H9 (cell line): Measurements from ENCODE around the gene CTCFL. TPM values are rescaled to one million over a fixed set of nuclear protein-coding genes. Genes with fewer than 3 reads are reported as not detected.

Experiments
- DNase-seq: peaks from one replicate; pipeline ENCODE4 v3.0.0-alpha.2; 2017
- H2AFZ ChIP-seq: one replicate; pipeline ENCODE4 v1.6.1; 2013; ENCODE audit warnings: mild to moderate bottlenecking, low read length, control low read depth, moderate library complexity
- H2AK5ac ChIP-seq: 2 replicates; pipeline ENCODE4 v1.6.1; 2013; ENCODE audit warnings: low read length, control low read depth, mixed read lengths; ENCODE audit not compliant: insufficient read length
- H2BK120ac ChIP-seq: one replicate; pipeline ENCODE4 v1.6.1; 2013; ENCODE audit warnings: low read depth, mild to moderate bottlenecking, low read length, control low read depth, inconsistent platforms; ENCODE audit not compliant: poor library complexity, severe bottlenecking
- H2BK12ac ChIP-seq: 2 replicates; pipeline ENCODE4 v1.6.1; 2013; ENCODE audit warnings: low read length, control low read depth, mixed read lengths, low read depth; ENCODE audit not compliant: insufficient read length
- H2BK15ac ChIP-seq: 2 replicates; pipeline ENCODE4 v1.6.1; 2013; ENCODE audit warnings: low read depth, low read length, control low read depth
- H2BK20ac ChIP-seq: one replicate; pipeline ENCODE4 v1.6.1; 2013; ENCODE audit warnings: low read depth, mild to moderate bottlenecking, low read length, control low read depth, inconsistent platforms; ENCODE audit not compliant: poor library complexity, severe bottlenecking
- H2BK5ac ChIP-seq: 2 replicates; pipeline ENCODE4 v1.6.1; 2013; ENCODE audit warnings: low read length, control low read depth, mixed read lengths; ENCODE audit not compliant: insufficient read length
- H3K14ac ChIP-seq: 2 replicates; pipeline ENCODE4 v1.6.1; 2013; ENCODE audit warnings: low read length, control low read depth; ENCODE audit not compliant: insufficient read depth
- H3K18ac ChIP-seq: 2 replicates; pipeline ENCODE4 v1.6.1; 2013; ENCODE audit warnings: low read depth, mild to moderate bottlenecking, mixed read lengths, low read length, control low read depth; ENCODE audit not compliant: insufficient read length
- H3K23ac ChIP-seq: 2 replicates; pipeline ENCODE4 v1.6.1; 2013; ENCODE audit warnings: low read length, control low read depth, mixed read lengths, low read depth; ENCODE audit not compliant: insufficient read length
- H3K23me2 ChIP-seq: 2 replicates; pipeline ENCODE4 v1.6.1; 2013; ENCODE audit warnings: low read depth, mild to moderate bottlenecking, mixed read lengths, low read length, control low read depth; ENCODE audit not compliant: insufficient read length, poor library complexity, severe bottlenecking
- H3K27ac ChIP-seq: 2 replicates; pipeline ENCODE4 v1.5.1; 2013; ENCODE audit warnings: low read length, control low read depth, mixed read lengths, low read depth; ENCODE audit not compliant: insufficient read length
- H3K27me3 ChIP-seq: 2 replicates; pipeline ENCODE4 v1.6.1; 2013; ENCODE audit warnings: low read length, control low read depth, inconsistent platforms; ENCODE audit not compliant: insufficient read depth
- H3K4ac ChIP-seq: 2 replicates; pipeline ENCODE4 v1.6.1; 2013; ENCODE audit warnings: low read depth, mild to moderate bottlenecking, control low read depth, inconsistent platforms, low read length, moderate library complexity
- H3K4me1 ChIP-seq: 2 replicates; pipeline ENCODE4 v1.6.1; 2013; ENCODE audit warnings: low read length, control low read depth, inconsistent platforms; ENCODE audit not compliant: insufficient read depth
- H3K4me2 ChIP-seq: 2 replicates; pipeline ENCODE4 v1.6.1; 2013; ENCODE audit warnings: low read length, control low read depth, mixed read lengths; ENCODE audit not compliant: insufficient read length, insufficient read depth
- H3K56ac ChIP-seq: 2 replicates; pipeline ENCODE4 v1.6.1; 2013; ENCODE audit warnings: low read depth, mild to moderate bottlenecking, mixed read lengths, low read length, control low read depth; ENCODE audit not compliant: insufficient read length
- H3K79me1 ChIP-seq: 2 replicates; pipeline ENCODE4 v1.6.1; 2013; ENCODE audit warnings: low read depth, mild to moderate bottlenecking, moderate library complexity, low read length, control low read depth, inconsistent platforms; ENCODE audit not compliant: insufficient read depth, poor library complexity, severe bottlenecking
- H3K79me2 ChIP-seq: 2 replicates; pipeline ENCODE4 v1.6.1; 2013; ENCODE audit warnings: low read length, control low read depth, inconsistent platforms; ENCODE audit not compliant: insufficient read depth
- H3K9ac ChIP-seq: 2 replicates; pipeline ENCODE4 v1.6.1; 2013; ENCODE audit warnings: low read length, control low read depth, mixed read lengths; ENCODE audit not compliant: insufficient read length; ENCODE audit errors: extremely low read depth
- H3K9me3 ChIP-seq: one replicate; pipeline ENCODE4 v1.6.1; 2013; ENCODE audit warnings: low read depth, low read length, inconsistent platforms; ENCODE audit not compliant: control insufficient read depth
- H3T11ph ChIP-seq: one replicate; pipeline ENCODE4 v1.6.1; 2013; ENCODE audit warnings: mild to moderate bottlenecking, low read length, control low read depth, inconsistent platforms
- H4K20me1 ChIP-seq: one replicate; pipeline ENCODE4 v1.6.1; 2013; ENCODE audit not compliant: control insufficient read depth, insufficient read length, insufficient read depth
- H4K5ac ChIP-seq: 2 replicates; pipeline ENCODE4 v1.6.1; 2013; ENCODE audit warnings: low read depth, mild to moderate bottlenecking, mixed read lengths, low read length, control low read depth; ENCODE audit not compliant: insufficient read length
- H4K8ac ChIP-seq: replicated peaks from 2 replicates; pipeline ENCODE4 v1.6.1; 2013; ENCODE audit warnings: low read length, control low read depth, mixed read lengths, low read depth; ENCODE audit not compliant: insufficient read length
- H4K91ac ChIP-seq: 2 replicates; pipeline ENCODE4 v1.6.1; 2013; ENCODE audit warnings: low read depth, mild to moderate bottlenecking, moderate library complexity, mixed read lengths, low read length, control low read depth; ENCODE audit not compliant: insufficient read length
- H3K27ac Mint-ChIP-seq, 3 experiments: 2 replicates in 2 of 3; 3 replicates in 1 of 3; pipeline ENCODE4 v1.8.0; 2020 to 2021; ENCODE audit warnings: mixed read lengths in 3 of 3, mild to moderate bottlenecking in 1 of 3, moderate library complexity in 1 of 3
- H3K27me3 Mint-ChIP-seq: 2 replicates; pipeline ENCODE4 v1.8.0; 2021; ENCODE audit warnings: low read depth, mild to moderate bottlenecking, moderate library complexity, mixed read lengths
- H3K36me3 Mint-ChIP-seq, 3 experiments: 2 replicates in 2 of 3; 3 replicates in 1 of 3; pipeline ENCODE4 v1.8.0; 2020 to 2021; ENCODE audit warnings: low read depth in 3 of 3, mixed read lengths in 3 of 3; ENCODE audit not compliant: insufficient read depth in 1 of 3
- H3K4me1 Mint-ChIP-seq, 2 experiments: 2 replicates each; pipeline ENCODE4 v1.8.0; 2020; ENCODE audit warnings: mixed read lengths in 2 of 2
- H3K4me3 Mint-ChIP-seq, 2 experiments: 2 replicates in 1 of 2; 3 replicates in 1 of 2; pipeline ENCODE4 v1.8.0; 2020 to 2021; ENCODE audit warnings: mild to moderate bottlenecking in 2 of 2, mixed read lengths in 2 of 2, moderate library complexity in 1 of 2
- H3K9me3 Mint-ChIP-seq, 2 experiments: 2 replicates in 1 of 2; 3 replicates in 1 of 2; pipeline ENCODE4 v1.8.0; 2020; ENCODE audit warnings: mild to moderate bottlenecking in 2 of 2, mixed read lengths in 2 of 2, moderate library complexity in 1 of 2
- WGBS: extraction: QIAGEN DNeasy Blood & Tissue Kit; methylation state at CpG from one replicate; pipeline ENCODE4 v1.1.7; 2013; ENCODE audit warnings: missing lambda C conversion rate, low lambda C conversion rate, mixed read lengths; ENCODE audit not compliant: insufficient read length; ENCODE audit errors: extremely low coverage; 5-methylcytosine and 5-hydroxymethylcytosine counted together
- total RNA-seq: library from RNA; stranded (reverse); gene quantifications from 2 replicates; pipeline ENCODE4 v1.2.1, GENCODE V29; 2021
- TF ChIP-seq, protein P1 (sequence below): fragments of 200-600 bp; sonication (generic); conservative IDR thresholded peaks from 3 replicates; pipeline ENCODE4 v1.8.0; 2021; ENCODE audit warnings: antibody characterized with exemption, mild to moderate bottlenecking

CTCFL gene
- total RNA-seq, 1 experiment from 2014 or later: 0.90 TPM

DNA sequence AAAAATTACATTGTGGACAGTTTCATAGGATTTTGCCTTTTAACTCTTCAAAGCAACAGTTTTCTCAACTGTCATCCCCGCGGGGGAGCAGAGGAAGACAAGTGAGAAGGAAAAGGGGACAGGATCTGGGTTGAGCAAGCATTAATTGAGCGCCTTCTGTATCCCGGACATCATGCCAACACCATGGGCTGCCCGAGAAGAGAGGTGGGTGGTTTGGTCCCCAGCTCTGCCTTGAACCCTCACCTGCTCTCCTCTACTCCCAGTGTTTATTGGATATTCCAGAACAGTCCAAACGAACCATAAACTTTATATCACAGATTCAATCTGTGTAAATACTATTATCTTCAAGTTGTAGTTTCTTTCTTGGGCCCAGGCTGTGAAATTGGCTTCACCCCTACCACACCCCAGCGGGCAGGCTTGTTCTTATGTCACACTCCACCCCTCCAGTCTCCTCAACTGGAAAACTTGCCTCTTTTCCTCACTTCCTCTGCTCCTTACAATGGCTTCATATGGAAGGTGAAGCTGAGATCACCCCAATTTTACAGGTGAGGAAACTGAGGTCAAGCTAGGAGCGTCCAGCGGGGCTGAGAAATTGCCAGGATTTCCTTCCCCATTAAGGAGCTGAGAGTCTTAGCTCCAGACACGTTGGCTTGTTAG lies 42.0 kb upstream of the CTCFL start:
- Mint-ChIP-seq H3K4me3 (no peak overlapping the region), H3K9me3 (no peaks in the 10 kb centered on the region), H3K4me1 (no peaks in the 10 kb centered on the region), H3K36me3 (no peaks in the 10 kb centered on the region; a peak in 1 of 7 replicates), H3K27me3 (peaks cover 15% of the 10 kb centered on the region), H3K27ac (no peak overlapping the region)
- Histone ChIP-seq H2BK15ac (no peak overlapping the region), H3K14ac (no peak overlapping the region), H2BK20ac (no peak overlapping the region), H2AFZ (no peak overlapping the region), H3K23ac (no peak overlapping the region), H4K8ac (no peak overlapping the region), H4K20me1 (no peaks in the 10 kb centered on the region), H3K4me2 (no peak overlapping the region), H3K4me1 (no peaks in the 10 kb centered on the region), H3K23me2 (no peaks in the 10 kb centered on the region), H3K18ac (no peak overlapping the region), H3K79me2 (no peaks in the 10 kb centered on the region), H3K9ac (no peak overlapping the region), H2AK5ac (no peak overlapping the region), H3K56ac (no peak overlapping the region), H2BK12ac (no peak overlapping the region), H3K79me1 (no peaks in the 10 kb centered on the region), H3K4ac (no peak overlapping the region), H3K9me3 (no peaks in the 10 kb centered on the region), H3T11ph (no peak overlapping the region), H4K5ac (no peak overlapping the region), H3K27me3 (no peaks in the 10 kb centered on the region), H4K91ac (no peak overlapping the region), H3K27ac (no peak overlapping the region), H2BK120ac (no peak overlapping the region), H2BK5ac (no peak overlapping the region)
- TF ChIP-seq, protein P1, sequence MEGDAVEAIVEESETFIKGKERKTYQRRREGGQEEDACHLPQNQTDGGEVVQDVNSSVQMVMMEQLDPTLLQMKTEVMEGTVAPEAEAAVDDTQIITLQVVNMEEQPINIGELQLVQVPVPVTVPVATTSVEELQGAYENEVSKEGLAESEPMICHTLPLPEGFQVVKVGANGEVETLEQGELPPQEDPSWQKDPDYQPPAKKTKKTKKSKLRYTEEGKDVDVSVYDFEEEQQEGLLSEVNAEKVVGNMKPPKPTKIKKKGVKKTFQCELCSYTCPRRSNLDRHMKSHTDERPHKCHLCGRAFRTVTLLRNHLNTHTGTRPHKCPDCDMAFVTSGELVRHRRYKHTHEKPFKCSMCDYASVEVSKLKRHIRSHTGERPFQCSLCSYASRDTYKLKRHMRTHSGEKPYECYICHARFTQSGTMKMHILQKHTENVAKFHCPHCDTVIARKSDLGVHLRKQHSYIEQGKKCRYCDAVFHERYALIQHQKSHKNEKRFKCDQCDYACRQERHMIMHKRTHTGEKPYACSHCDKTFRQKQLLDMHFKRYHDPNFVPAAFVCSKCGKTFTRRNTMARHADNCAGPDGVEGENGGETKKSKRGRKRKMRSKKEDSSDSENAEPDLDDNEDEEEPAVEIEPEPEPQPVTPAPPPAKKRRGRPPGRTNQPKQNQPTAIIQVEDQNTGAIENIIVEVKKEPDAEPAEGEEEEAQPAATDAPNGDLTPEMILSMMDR: no peak
- no CpG with 5 or more reads among the region's 10 CpGs for WGBS
- DNase-seq: no peak
